ENCODE data around the gene ADAM12.

- TF ChIP-seq CTCF (IDR thresholded peaks at IDR 0.05): no peak
- TF ChIP-seq POLR2A (IDR thresholded peaks at IDR 0.05): no peak
Observed at GRCh38 chr10:126393076-126393475, 4.8 kb upstream of the ADAM12 start.

Measured in adrenal gland (tissue), 5 donors.